Tibial artery (tissue), 4 donors: Measurements from ENCODE around the gene STUB1.

Experiments used
- DNase-seq, 2 donors: peaks; one replicate each; pipeline ENCODE4 v3.0.0-alpha.2; 2019
- H3K27ac ChIP-seq, 2 donors: fragments of 200-600 bp; sonication (generic) in 1 of 2; 1 replicate in 1 of 2; 2 replicates in 1 of 2; pipeline ENCODE4 v1.5.1; 2018 to 2019; ENCODE audit warnings: mild to moderate bottlenecking in 1 of 2
- H3K27me3 ChIP-seq, 2 donors: fragments of 200-600 bp; sonication (generic) in 1 of 2; one replicate each; pipeline versions ENCODE4 v1.5.1 to v1.6.0; 2016 to 2019
- H3K36me3 ChIP-seq, 3 donors: fragments of 200-600 bp; sonication (generic) in 2 of 3; one replicate each; pipeline ENCODE4 v1.5.1; 2016 to 2019; ENCODE audit warnings: mild to moderate bottlenecking in 2 of 3
- H3K4me1 ChIP-seq, 4 donors: fragments of 200-600 bp; sonication (generic) in 2 of 4; 1 replicate in 3 of 4; 2 replicates in 1 of 4; pipeline ENCODE4 v1.5.1; 2016 to 2019
- H3K4me3 ChIP-seq, 2 donors: fragments of 200-600 bp; sonication (generic) in 1 of 2; 1 replicate in 1 of 2; 2 replicates in 1 of 2; pipeline ENCODE4 v1.5.1; 2018 to 2019; ENCODE audit warnings: mild to moderate bottlenecking in 2 of 2
- H3K9me3 ChIP-seq, 3 donors: fragments of 200-600 bp; sonication (generic) in 1 of 3; one replicate each; pipeline ENCODE4 v1.5.1; 2016 to 2019
- intact Hi-C: fragments of 100-400 bp; cut with DNase I; formaldehyde crosslinking; loops from one replicate; pipeline ENCODE4 v1.15.0; 2023; ENCODE audit warnings: low total_unique reads
- TF ChIP-seq, protein P1 (sequence below), 2 experiments: fragments of 200-600 bp in 1 of 2; fragments of 450-650 bp in 1 of 2; IDR thresholded peaks; one replicate each; pipeline ENCODE4 v1.5.1; 2017 to 2019; ENCODE audit warnings: antibody characterized with exemption in 2 of 2, mild to moderate bottlenecking in 1 of 2, moderate library complexity in 1 of 2

The STUB1 gene

DNA sequence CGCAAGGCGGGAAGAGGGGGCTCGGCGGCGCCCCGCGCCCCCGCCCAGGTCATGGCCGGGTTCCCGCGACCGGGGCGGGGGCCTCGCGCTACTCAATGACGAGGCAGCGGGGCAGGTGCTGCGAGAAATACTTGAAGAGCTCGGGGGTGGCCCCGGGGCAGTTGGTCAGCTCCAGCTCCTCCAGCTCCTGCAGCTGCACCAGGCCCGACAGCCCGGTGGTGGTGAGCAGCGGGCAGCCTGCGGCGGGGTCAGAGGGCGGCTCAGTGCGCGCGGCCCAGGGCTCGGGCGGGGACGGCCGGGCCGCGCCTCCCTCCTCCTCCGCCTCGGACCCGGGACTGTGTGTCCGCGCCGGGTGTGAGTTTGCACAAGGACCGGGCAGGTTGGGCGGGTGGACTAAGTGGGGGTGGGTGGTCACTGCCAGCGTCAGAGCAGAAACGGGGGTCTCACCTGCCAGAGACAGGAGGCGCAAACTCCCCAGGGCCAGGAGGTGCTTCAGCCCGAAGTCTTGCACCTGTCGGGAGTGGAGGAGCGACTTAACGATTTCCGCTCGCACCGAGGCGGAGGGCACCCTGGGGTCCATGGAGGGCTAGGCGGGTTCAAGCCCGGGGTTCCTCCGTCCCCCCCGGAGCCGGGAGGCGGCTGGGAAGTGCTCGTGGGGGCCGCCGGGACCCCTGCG, 14.1 kb downstream of the STUB1 start:
- peaks cover 0 to 44% (median 29%) of the 10 kb centered on the region in 4 donors for H3K4me1 ChIP-seq
- no peaks in the 10 kb centered on the region for H3K9me3 ChIP-seq
- no peak overlapping the region for H3K4me3 ChIP-seq
- H3K27ac ChIP-seq: no peak overlapping the region
- no peak for DNase-seq
- no peaks in the 10 kb centered on the region for H3K36me3 ChIP-seq
- TF ChIP-seq, protein P1, sequence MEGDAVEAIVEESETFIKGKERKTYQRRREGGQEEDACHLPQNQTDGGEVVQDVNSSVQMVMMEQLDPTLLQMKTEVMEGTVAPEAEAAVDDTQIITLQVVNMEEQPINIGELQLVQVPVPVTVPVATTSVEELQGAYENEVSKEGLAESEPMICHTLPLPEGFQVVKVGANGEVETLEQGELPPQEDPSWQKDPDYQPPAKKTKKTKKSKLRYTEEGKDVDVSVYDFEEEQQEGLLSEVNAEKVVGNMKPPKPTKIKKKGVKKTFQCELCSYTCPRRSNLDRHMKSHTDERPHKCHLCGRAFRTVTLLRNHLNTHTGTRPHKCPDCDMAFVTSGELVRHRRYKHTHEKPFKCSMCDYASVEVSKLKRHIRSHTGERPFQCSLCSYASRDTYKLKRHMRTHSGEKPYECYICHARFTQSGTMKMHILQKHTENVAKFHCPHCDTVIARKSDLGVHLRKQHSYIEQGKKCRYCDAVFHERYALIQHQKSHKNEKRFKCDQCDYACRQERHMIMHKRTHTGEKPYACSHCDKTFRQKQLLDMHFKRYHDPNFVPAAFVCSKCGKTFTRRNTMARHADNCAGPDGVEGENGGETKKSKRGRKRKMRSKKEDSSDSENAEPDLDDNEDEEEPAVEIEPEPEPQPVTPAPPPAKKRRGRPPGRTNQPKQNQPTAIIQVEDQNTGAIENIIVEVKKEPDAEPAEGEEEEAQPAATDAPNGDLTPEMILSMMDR (IDR thresholded peaks at IDR 0.05): no peak
- intact Hi-C loops: no loop called here
- H3K27me3 ChIP-seq: peaks cover 9 to 75% of the 10 kb centered on the region in 2 donors

DNA sequence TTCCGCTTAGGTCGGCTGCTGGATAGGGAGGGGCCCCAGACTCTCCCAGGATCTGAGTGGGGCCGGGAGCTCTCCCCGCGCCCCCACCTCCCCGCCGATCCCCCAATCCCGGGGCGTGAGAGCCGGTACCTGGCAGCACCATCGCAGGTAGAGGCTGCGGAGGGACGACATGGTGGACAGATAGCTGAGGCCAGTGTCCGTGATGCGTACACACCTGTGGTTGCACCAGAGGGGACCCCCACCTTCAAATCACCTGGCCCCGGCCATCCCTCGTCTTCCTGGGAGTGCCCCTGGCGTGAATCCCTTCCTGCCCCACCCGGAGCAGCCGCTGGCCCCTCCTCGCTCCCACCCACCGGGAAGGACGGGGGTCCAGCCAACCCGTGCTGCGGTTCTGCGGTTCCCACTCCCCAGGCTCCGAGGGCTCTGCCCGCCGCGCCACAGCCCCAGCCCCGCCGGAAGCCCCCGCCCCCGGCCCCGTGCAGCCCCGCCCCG, 14.7 kb downstream of the STUB1 start:
- Histone ChIP-seq H3K27me3 (peaks cover 9 to 81% of the 10 kb centered on the region in 2 donors), H3K36me3 (no peaks in the 10 kb centered on the region), H3K4me3 (no peak overlapping the region), H3K9me3 (no peaks in the 10 kb centered on the region), H3K4me1 (peaks cover 0 to 38% (median 23%) of the 10 kb centered on the region in 4 donors), H3K27ac (no peak overlapping the region)
- DNase-seq: no peak
- intact Hi-C loops: no loop called here
- TF ChIP-seq, protein P1 (IDR thresholded peaks at IDR 0.05): no peak

DNA sequence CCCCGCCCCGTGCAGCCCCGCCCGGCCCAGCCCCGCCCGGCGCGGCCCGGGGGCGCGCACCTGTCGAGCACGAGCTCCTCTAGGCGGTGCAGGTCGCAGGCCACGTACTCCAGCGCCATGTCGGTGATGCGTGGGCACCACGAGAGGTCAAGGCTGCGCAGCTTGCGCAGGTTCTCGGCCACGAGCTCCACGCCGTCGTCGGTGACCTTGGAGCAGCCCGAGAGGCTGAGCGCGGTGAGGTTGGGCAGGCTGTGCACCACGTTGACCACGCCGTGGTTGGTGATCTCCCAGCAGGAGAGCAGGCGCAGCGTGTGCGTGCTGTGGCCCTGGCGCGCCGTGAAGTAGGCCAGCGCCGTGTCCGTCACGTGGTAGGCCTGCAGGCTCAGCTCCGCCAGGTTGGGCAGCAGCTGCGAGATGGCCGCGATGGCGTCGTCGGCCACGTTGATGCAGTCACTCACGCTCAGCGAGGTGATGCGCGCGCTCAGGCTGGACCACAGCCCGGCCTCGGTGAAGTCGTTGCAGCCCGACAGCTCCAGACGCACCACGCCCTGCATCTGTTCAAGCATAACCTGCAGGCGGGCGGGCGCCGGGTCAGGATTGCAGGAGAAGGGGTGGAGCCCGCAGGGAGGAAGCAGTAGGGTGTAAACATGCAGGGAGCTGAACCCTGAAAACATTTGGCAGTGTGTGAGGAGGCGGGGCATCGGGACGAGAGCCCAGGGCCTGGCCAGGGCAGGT, 15.3 kb downstream of the STUB1 start:
- intact Hi-C loops: no loop called here
- Histone ChIP-seq H3K27me3 (peaks cover 9 to 87% of the 10 kb centered on the region in 2 donors), H3K4me1 (peaks cover 0 to 35% (median 20%) of the 10 kb centered on the region in 4 donors), H3K4me3 (peak overlapping the region in 1 of 2 donors; percentile 4), H3K27ac (no peak overlapping the region), H3K9me3 (no peaks in the 10 kb centered on the region), H3K36me3 (no peaks in the 10 kb centered on the region)
- TF ChIP-seq, protein P1 (IDR thresholded peaks at IDR 0.05): no peak
- DNase-seq: no peak

DNA sequence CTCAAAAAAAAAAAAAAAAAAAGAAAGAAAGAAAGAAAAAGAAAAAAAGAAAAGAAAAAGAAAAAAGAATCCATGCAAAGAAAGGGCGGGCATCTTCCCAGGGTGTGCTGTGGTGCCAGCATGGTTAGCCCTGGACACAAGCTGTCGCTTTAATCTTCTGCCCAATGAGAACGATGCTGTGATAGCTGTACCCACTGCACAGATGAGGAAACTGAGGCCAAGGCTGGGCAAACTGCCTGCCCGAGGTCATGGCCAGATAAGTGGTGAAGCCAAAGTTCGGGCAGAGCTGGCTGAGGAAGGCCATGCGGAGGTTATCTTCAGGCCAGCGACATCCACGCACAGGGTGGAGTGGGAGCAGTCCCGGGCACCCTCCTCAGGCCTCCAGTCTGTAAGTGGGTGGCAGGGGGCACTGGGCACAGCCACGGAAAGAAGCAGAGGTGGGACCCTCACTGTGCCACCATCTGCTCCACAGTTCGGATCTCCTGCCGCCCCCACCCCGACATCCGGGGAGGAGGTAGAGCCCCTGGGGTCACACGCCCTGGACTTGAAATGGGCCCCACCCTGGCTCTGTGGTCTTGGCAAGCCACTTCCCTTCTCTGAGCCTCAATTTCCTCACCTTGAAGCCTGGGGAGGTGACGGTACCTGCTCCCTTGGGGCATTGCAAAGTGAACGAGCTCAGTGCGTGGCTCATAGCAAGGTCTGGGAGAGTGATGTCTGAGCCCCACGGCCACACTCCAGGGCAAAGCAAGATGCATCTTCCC, 18.9 kb downstream of the STUB1 start:
- intact Hi-C loops: no loop called here
- peaks cover 3 to 96% of the 10 kb centered on the region in 2 donors for H3K27me3 ChIP-seq

More for the DNA sequence above, 18.9 kb downstream of the STUB1 start:
- peaks cover 0 to 31% (median 12%) of the 10 kb centered on the region in 4 donors for H3K4me1 ChIP-seq
- no peak overlapping the region for H3K27ac ChIP-seq
- no peaks in the 10 kb centered on the region for H3K9me3 ChIP-seq
- no peak overlapping the region for H3K4me3 ChIP-seq
- TF ChIP-seq, protein P1 (IDR thresholded peaks at IDR 0.05): no peak
- H3K36me3 ChIP-seq: no peaks in the 10 kb centered on the region
- no peak for DNase-seq
